OCI-LY1 (cell line): Measurements from ENCODE around the gene SLC12A8.

ENCODE experiments used
- H2AFZ ChIP-seq: fragments of 200-600 bp; sonication (generic), shearing (Covaris generic); 2 replicates; pipeline ENCODE4 v1.6.0; 2014; ENCODE audit warnings: antibody characterized with exemption, mild to moderate bottlenecking, low read length
- H3F3A ChIP-seq: fragments of 200-600 bp; sonication (generic), shearing (Covaris generic); 2 replicates; pipeline ENCODE4 v1.6.0; 2014; ENCODE audit warnings: mild to moderate bottlenecking, antibody characterized with exemption, low read length, moderate library complexity; ENCODE audit not compliant: insufficient read depth
- H3K27ac ChIP-seq: fragments of 200-600 bp; sonication (generic); 2 replicates; pipeline ENCODE4 v1.5.1; 2014; ENCODE audit warnings: low read length, mixed run types, mild to moderate bottlenecking, low read depth; ENCODE audit not compliant: poor library complexity, severe bottlenecking
- H3K27me3 ChIP-seq: fragments of 200-600 bp; sonication (generic); 2 replicates; pipeline ENCODE4 v1.6.0; 2014; ENCODE audit warnings: antibody characterized with exemption, mild to moderate bottlenecking, low read length, moderate library complexity; ENCODE audit not compliant: insufficient read depth
- H3K36me3 ChIP-seq: fragments of 200-600 bp; sonication (generic); 2 replicates; pipeline ENCODE4 v1.6.1; 2014; ENCODE audit warnings: mild to moderate bottlenecking, antibody characterized with exemption, low read length, moderate library complexity, mixed read lengths; ENCODE audit not compliant: insufficient read depth
- H3K4me1 ChIP-seq: fragments of 200-600 bp; sonication (generic); 2 replicates; pipeline ENCODE4 v1.5.1; 2014; ENCODE audit warnings: mild to moderate bottlenecking, low read length, moderate library complexity; ENCODE audit not compliant: insufficient read depth, severe bottlenecking
- H3K4me2 ChIP-seq: fragments of 200-600 bp; sonication (generic), shearing (Covaris generic); 2 replicates; pipeline ENCODE4 v1.6.1; 2014; ENCODE audit warnings: low read length
- H3K4me3 ChIP-seq: fragments of 200-600 bp; sonication (generic); 2 replicates; pipeline ENCODE4 v1.5.1; 2014; ENCODE audit warnings: low read length, low read depth, mild to moderate bottlenecking, mixed read lengths; ENCODE audit not compliant: poor library complexity, severe bottlenecking
- H3K79me2 ChIP-seq: fragments of 200-600 bp; shearing (Covaris generic); 2 replicates; pipeline ENCODE4 v1.6.1; 2016; ENCODE audit warnings: mixed run types, low read length, mixed read lengths; ENCODE audit not compliant: insufficient read depth
- H3K9ac ChIP-seq: fragments of 200-600 bp; sonication (generic), shearing (Covaris generic); 2 replicates; pipeline ENCODE4 v1.6.1; 2014; ENCODE audit warnings: mild to moderate bottlenecking, low read length, mixed read lengths
- H3K9me2 ChIP-seq: fragments of 200-600 bp; sonication (generic), shearing (Covaris generic); 2 replicates; pipeline ENCODE4 v1.6.1; 2014; ENCODE audit warnings: low read depth, mild to moderate bottlenecking, low read length, mixed read lengths
- H3K9me3 ChIP-seq: fragments of 200-600 bp; shearing (Covaris generic); 2 replicates; pipeline ENCODE4 v1.6.1; 2014; ENCODE audit warnings: low read length, mixed read lengths
- H4K20me1 ChIP-seq: fragments of 200-600 bp; sonication (generic), shearing (Covaris generic); 2 replicates; pipeline ENCODE4 v1.6.0; 2016; ENCODE audit warnings: mild to moderate bottlenecking, low read length; ENCODE audit not compliant: insufficient read depth
- CTCF ChIP-seq: fragments of 200-600 bp; sonication (generic), shearing (Covaris generic); IDR thresholded peaks from 2 replicates; pipeline ENCODE4 v1.5.1; 2017; ENCODE audit warnings: mild to moderate bottlenecking, antibody characterized with exemption, low read length, moderate library complexity, mixed read lengths
- EZH2 ChIP-seq: fragments of 200-600 bp; sonication (generic), shearing (Covaris generic); IDR thresholded peaks from 2 replicates; pipeline ENCODE4 v1.8.0; 2017; ENCODE audit warnings: borderline replicate concordance, mixed run types, mild to moderate bottlenecking, antibody characterized with exemption, low read length, moderate library complexity, mixed read lengths

Gene SLC12A8

DNA sequence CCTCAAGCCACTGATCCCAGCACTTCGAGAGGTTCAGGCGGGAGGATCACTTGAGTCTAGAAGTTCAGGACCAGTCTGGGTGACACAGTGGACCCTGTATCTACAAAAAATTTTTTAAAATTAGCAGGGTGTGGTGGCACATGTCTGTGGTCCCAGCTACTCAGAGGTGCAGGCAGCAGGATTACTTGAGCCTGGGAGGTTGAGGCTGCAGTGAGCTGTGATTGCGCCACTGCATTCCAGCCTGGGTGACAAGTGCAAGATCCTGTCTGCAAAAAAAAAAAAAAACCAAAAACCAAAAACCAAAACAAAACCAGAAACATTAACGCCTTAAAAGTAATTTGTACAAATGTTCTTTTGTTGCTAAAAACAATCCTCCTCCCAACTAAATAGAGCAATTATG lies 27.9 kb upstream of the SLC12A8 start:
- Histone ChIP-seq H3K9ac (no peak overlapping the region), H3K36me3 (no peaks in the 10 kb centered on the region; the same call in 1 of the 2 replicates), H3K27me3 (no peaks in the 10 kb centered on the region), H3K9me3 (no peaks in the 10 kb centered on the region), H3F3A (no peaks in the 10 kb centered on the region), H3K4me2 (no peak overlapping the region), H3K27ac (no peak overlapping the region), H3K79me2 (no peaks in the 10 kb centered on the region), H3K4me1 (no peaks in the 10 kb centered on the region), H3K9me2 (no peaks in the 10 kb centered on the region), H4K20me1 (no peaks in the 10 kb centered on the region), H3K4me3 (no peak overlapping the region), H2AFZ (no peak overlapping the region)
- TF ChIP-seq EZH2 (no peak), CTCF (no peak)

- Histone ChIP-seq H3K27me3 (no peaks in the 10 kb centered on the region), H3K27ac (no peak overlapping the region), H4K20me1 (no peaks in the 10 kb centered on the region), H2AFZ (no peak overlapping the region), H3K79me2 (no peaks in the 10 kb centered on the region), H3K36me3 (peaks cover 6% of the 10 kb centered on the region; the same call in 1 of the 2 replicates), H3F3A (no peaks in the 10 kb centered on the region), H3K9me2 (no peaks in the 10 kb centered on the region), H3K4me3 (no peak overlapping the region), H3K9ac (no peak overlapping the region), H3K4me2 (no peak overlapping the region), H3K4me1 (no peaks in the 10 kb centered on the region), H3K9me3 (no peaks in the 10 kb centered on the region)
- no peak for TF ChIP-seq CTCF
- TF ChIP-seq EZH2, result no peak
Observed at GRCh38 chr3:125239266-125239665, 26.7 kb upstream of the SLC12A8 start.

DNA sequence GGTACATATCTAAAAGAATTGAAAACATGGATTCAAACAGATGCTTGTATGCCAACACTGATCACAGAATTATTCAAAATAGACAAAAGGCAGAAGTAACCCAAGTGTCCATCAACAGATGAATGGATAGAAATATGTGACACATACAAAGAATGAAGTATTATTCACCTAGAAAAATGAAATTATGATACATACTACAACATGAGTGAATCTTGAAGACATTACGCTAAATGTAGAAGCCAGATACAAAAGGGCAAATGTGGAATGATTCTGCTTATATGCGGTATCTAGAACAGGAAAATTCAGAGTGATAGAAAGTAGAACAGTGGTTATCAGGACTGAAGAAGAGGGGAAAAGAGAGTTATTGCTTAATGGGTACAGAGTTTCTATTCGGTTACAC lies 26.2 kb upstream of the SLC12A8 start:
- H4K20me1 ChIP-seq, result no peaks in the 10 kb centered on the region
- no peaks in the 10 kb centered on the region for H3F3A ChIP-seq
- H3K9ac ChIP-seq, result no peak overlapping the region
- H3K4me2 ChIP-seq, result no peak overlapping the region
- peaks cover 7% of the 10 kb centered on the region; the same call in 1 of the 2 replicates for H3K36me3 ChIP-seq
- no peak overlapping the region for H3K27ac ChIP-seq
- H3K4me3 ChIP-seq, result no peak overlapping the region
- H3K4me1 ChIP-seq, result no peaks in the 10 kb centered on the region
- H3K9me3 ChIP-seq, result no peaks in the 10 kb centered on the region
- no peak overlapping the region for H2AFZ ChIP-seq
- H3K27me3 ChIP-seq, result no peaks in the 10 kb centered on the region
- no peaks in the 10 kb centered on the region for H3K9me2 ChIP-seq
- no peak for TF ChIP-seq EZH2
- TF ChIP-seq CTCF, result no peak
- H3K79me2 ChIP-seq, result no peaks in the 10 kb centered on the region
